ENCODE results near the gene ARFGEF3.

ARFGEF3 gene

DNA sequence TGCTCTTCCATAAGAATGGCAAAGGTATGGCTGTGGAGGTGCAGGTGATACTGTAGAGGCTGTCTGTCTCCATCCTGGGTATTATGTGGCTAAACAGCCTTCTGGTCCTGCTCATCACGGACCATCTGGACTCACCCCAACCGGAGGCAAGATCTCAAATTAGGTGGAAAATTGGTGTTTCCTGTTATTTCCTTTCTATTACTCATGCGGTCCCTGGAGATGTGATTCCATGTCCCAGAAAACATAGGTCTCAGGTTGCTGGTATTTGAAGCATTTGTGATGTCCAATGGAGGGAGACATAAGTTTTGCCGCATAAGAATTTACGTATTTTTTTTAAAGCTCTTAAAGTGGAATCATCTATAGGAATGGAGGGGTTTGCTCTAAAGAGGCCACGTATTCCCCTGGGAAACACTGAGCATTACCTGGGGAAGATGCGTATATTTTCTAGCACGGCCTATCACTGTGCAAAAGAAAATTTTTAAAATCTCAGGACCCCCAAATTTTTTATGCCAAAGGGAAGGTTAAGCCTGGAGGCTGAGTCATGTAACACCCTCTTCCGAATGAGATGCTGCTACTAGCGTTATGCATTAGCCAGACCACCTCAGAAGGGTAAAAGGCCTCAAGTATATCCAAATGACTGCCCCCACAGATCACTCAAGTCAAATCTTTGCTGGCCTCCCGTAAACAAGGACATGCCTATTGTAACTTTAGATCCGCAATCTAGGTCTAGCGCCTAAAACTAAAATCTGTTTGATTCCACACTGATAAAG lies 78.9 kb downstream of the ARFGEF3 start:
- DNase-seq (ENCODE audit: low spot score): no peak
- no peak overlapping the region for H3K27ac ChIP-seq
- no peak for TF ChIP-seq CTCF (IDR thresholded peaks at IDR 0.05)
- no peak overlapping the region for H3K4me3 ChIP-seq

- DNase-seq (ENCODE audit: low spot score): no peak
- Histone ChIP-seq H3K4me3 (no peak overlapping the region), H3K27ac (no peak overlapping the region)
- no peak for TF ChIP-seq CTCF (IDR thresholded peaks at IDR 0.05)
These were observed 79.6 kb downstream of the ARFGEF3 start for GRCh38 chr6:138241381-138241780.

DNA sequence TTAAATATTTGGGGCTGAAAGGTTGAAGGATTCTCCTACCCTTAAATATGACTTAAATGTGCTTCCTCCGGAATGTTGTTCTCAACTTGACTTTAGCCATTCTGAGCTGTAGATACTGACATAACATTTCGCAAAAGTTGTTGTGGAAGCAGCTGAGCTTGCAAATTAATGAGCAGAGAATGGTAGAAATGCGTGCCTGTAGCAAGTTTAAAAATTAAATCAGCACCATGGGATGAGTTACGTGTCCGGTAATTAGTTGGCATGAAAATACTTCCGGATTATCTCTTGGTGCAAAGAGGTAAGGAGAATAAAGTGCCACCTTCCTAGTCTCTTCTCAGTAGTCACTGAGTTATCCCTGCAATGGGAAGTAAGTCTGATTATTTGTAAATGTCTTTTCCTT lies 80.2 kb downstream of the ARFGEF3 start:
- Histone ChIP-seq H3K27ac (no peak overlapping the region), H3K4me3 (no peak overlapping the region)
- no peak for TF ChIP-seq CTCF (IDR thresholded peaks at IDR 0.05)
- DNase-seq (ENCODE audit: low spot score): no peak

DNA sequence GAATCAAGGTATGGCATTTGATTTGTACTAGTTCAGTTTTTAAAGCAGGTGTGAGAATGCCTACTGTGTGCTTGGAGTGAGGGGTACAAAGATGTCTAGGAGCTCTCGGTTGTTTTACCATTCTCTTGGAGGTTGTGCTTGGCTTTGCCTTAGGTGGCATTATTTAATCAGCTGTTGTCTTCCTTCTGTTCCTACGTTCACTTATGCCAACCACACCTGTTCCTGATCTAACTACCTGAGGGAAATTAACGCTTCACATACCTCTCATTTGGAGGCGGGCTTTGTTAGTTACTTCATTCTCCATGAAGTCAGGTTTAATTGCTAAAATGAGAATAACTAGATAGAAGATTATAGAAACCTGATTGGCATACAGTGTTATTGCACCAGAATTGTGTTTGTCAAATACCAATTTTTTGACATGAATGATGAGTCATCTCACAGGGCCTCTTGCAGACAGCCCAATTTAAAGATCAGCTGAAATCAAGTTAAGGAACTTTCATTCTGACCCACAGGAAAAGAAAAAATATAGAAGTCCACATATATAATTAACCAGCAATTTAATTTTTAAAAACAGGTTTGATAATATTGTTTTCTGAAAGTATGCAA lies 81.4 kb downstream of the ARFGEF3 start:
- Histone ChIP-seq H3K4me3 (no peak overlapping the region), H3K27ac (no peak overlapping the region)
- DNase-seq (ENCODE audit: low spot score): no peak
- no peak for TF ChIP-seq CTCF (IDR thresholded peaks at IDR 0.05)

- no peak for TF ChIP-seq CTCF (IDR thresholded peaks at IDR 0.05)
- H3K27ac ChIP-seq: no peak overlapping the region
- DNase-seq (ENCODE audit: low spot score): no peak
- no peak overlapping the region for H3K4me3 ChIP-seq
These were observed 84.0 kb downstream of the ARFGEF3 start for GRCh38 chr6:138245751-138246150.

GRCh38 chr6:138246650-138247440 lies 85.1 kb downstream of the ARFGEF3 start:
- Histone ChIP-seq H3K27ac (no peak overlapping the region), H3K4me3 (no peak overlapping the region)
- no peak for DNase-seq (ENCODE audit: low spot score)
- no peak for TF ChIP-seq CTCF (IDR thresholded peaks at IDR 0.05)
